Stomach smooth muscle (tissue), 2 donors: Measurements from ENCODE around the gene MARCHF2.
"Not testable (repeated sequence)": the region's sequence is repeated elsewhere in the genome, so short reads cannot be mapped to it uniquely, and the experiment has no call there.

Source experiments
- H3K27ac ChIP-seq: one replicate; pipeline ENCODE4 v1.7.0; 2013; ENCODE audit warnings: mild to moderate bottlenecking, low read length, inconsistent platforms
- H3K27me3 ChIP-seq, 2 donors: one replicate each; pipeline ENCODE4 v1.7.0; 2013; ENCODE audit warnings: low read length in 2 of 2; ENCODE audit not compliant: insufficient read depth in 2 of 2, control insufficient read depth in 1 of 2
- H3K36me3 ChIP-seq, 2 donors: one replicate each; pipeline ENCODE4 v1.7.0; 2013; ENCODE audit warnings: low read length in 2 of 2; ENCODE audit not compliant: control insufficient read depth in 2 of 2, insufficient read depth in 2 of 2
- H3K4me1 ChIP-seq: one replicate; pipeline ENCODE4 v1.7.0; 2013; ENCODE audit warnings: low read length; ENCODE audit not compliant: control insufficient read depth, insufficient read depth
- H3K4me3 ChIP-seq, 2 donors: one replicate each; pipeline ENCODE4 v1.7.0; 2013; ENCODE audit warnings: low read length in 2 of 2
- H3K9ac ChIP-seq, 2 donors: one replicate each; pipeline ENCODE4 v1.7.0; 2013; ENCODE audit warnings: low read length in 2 of 2, mild to moderate bottlenecking in 1 of 2
- H3K9me3 ChIP-seq, 2 donors: one replicate each; pipeline ENCODE4 v1.7.0; 2013; ENCODE audit warnings: low read length in 2 of 2; ENCODE audit not compliant: control insufficient read depth in 2 of 2
- donor health status: healthy.
- donor health status: Pancreatic carcinoma.

Gene MARCHF2

DNA sequence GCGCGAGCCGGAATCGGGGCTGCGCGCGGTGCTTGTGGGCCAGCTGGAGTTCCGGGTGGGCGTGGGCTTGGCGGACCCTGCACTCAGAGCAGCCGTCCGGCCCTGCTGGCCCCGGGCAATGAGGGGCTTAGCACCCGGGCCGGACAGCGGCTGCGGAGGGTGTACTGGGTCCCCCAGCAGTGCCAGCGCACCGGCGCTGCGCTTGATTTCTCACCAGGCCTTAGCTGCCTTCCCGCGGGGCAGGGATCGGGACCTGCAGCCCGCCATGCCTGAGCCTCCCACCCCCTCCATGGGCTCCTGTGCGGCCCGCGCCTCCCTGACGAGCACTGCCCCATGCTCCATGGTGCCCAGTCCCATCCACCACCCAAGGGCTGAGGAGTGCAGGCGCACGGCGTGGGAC is 37.3 kb upstream of the MARCHF2 start:
- H3K36me3 ChIP-seq: peaks cover 11 to 13% of the 10 kb centered on the region in 2 donors
- not testable (repeated sequence) for H3K4me3 ChIP-seq, H3K27ac ChIP-seq, H3K27me3 ChIP-seq, H3K9me3 ChIP-seq, H3K9ac ChIP-seq, H3K4me1 ChIP-seq

DNA sequence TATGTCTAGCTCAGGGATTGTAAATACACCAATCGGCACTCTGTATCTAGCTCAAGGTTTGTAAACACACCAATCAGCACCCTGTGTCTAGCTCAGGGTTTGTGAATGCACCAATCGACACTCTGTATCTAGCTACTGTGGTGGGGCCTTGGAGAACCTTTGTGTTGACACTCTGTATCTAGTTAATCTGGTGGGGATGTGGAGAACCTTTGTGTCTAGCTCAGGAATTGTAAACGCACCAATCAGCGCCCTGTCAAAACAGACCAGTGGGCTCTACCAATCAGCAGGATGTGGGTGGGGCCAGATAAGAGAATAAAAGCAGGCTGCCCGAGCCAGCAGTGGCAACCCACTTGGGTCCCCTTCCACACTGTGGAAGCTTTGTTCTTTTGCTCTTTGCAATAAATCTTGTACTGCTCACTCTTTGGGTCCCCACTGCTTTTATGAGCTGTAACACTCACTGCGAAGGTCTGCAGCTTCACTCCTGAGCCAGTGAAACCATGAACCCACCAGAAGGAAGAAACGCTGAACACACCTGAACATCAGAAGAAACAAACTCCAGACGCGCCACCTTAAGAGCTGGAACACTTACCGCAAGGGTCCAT is 36.6 kb upstream of the MARCHF2 start:
- H3K9me3 ChIP-seq, H3K4me3 ChIP-seq, H3K27ac ChIP-seq, H3K36me3 ChIP-seq, H3K4me1 ChIP-seq, H3K9ac ChIP-seq, H3K27me3 ChIP-seq: not testable (repeated sequence)

DNA sequence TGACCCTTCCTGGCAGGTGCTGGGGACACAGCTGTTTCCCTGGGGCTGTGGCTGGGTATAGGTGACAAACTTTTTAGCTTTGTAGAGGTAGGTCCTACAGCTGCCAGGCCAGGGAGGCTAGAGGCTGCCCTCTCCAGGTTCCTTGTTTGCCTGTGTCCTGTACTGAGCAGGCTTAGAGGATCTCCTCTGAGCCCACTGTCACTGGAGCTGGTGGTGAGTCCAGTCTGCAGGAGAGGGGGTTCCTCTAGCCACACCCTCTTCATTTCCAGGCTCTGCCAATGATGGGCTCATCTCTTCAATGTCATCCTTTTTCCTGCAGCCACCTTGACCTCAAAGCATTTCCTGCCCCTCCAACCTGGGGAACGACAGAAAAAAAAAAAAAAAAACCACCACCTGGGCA is 35.5 kb upstream of the MARCHF2 start:
- Histone ChIP-seq H3K36me3 (peaks cover 6% of the 10 kb centered on the region in 2 donors), H3K27ac (no peak overlapping the region), H3K9me3 (no peaks in the 10 kb centered on the region), H3K4me1 (no peaks in the 10 kb centered on the region), H3K4me3 (no peak overlapping the region), H3K9ac (no peak overlapping the region), H3K27me3 (no peaks in the 10 kb centered on the region)

DNA sequence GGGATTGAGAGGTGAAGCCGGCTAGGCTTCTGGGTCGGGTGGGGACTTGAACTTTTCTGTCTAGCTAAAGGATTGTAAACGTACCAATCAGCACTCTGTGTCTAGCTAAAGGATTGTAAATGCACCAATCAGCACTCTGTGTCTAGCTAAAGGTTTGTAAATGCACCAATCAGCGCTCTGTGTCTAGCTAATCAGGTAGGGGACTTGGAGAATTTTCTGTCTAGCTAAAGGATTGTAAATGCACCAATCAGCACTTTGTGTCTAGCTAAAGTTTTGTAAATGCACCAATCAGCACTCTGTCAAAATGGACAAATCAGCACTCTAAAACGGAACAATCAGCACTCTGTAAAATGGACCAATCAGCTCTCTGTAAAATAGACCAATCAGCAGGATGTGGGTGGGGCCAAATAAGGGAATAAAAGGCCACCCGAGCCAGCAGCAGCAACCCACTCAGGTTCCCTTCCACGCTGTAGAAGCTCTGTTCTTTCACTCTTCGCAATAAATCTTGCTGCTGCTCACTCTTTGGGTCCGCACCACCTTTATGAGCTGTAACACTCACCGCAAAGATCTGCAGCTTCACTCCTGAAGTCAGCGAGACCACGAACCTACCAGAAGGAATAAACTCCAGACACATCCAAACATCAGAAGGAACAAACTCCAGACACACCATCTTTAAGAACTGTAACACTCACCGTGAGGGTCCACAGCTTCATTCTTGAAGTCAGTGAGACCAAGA is 33.8 kb upstream of the MARCHF2 start:
- H3K4me3 ChIP-seq, H3K36me3 ChIP-seq, H3K4me1 ChIP-seq, H3K9me3 ChIP-seq, H3K27me3 ChIP-seq, H3K9ac ChIP-seq, H3K27ac ChIP-seq: not testable (repeated sequence)

DNA sequence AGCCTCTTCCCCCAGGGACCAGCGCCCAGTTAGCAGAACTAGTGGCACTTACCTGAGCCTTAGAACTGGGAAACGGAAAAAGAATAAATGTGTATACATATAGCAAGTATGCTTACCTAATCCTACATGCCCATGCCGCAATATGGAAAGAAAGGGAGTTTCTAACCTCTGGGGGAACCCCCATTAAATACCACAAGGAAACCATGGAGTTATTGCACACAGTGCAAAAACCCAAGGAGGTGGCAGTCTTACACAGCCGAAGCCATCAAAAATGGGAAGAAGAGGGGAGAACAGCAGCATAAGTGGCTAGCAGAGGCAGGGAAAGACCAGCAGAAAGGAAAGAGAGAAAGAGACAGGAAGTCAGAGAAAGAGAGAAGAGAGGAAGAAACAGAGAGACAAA is 28.5 kb upstream of the MARCHF2 start:
- not testable (repeated sequence) for H3K9me3 ChIP-seq, H3K27ac ChIP-seq

DNA sequence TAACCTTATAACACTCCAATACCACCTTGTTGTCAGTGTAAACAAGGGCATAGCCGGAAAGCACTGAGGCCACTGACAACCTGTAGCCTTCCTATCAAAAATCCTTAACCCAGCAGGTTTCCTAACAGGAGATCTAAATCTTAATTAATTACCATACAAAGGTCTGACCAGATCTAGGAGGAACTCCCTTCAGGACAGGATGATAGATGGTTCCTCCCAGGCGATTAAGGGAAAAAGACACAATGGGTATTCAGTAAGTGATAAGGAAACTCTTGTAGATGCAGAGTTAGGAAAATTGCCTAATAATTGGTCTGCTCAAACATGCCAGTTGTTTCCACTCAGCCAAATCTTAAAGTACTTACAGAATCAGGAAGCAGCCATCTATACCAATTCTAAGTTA is 28.0 kb upstream of the MARCHF2 start:
- not testable (repeated sequence) for H3K36me3 ChIP-seq, H3K27ac ChIP-seq, H3K4me3 ChIP-seq

More for the DNA sequence above, 28.5 kb upstream of the MARCHF2 start:
- H3K4me1 ChIP-seq, H3K27me3 ChIP-seq, H3K4me3 ChIP-seq, H3K9ac ChIP-seq, H3K36me3 ChIP-seq: not testable (repeated sequence)

DNA sequence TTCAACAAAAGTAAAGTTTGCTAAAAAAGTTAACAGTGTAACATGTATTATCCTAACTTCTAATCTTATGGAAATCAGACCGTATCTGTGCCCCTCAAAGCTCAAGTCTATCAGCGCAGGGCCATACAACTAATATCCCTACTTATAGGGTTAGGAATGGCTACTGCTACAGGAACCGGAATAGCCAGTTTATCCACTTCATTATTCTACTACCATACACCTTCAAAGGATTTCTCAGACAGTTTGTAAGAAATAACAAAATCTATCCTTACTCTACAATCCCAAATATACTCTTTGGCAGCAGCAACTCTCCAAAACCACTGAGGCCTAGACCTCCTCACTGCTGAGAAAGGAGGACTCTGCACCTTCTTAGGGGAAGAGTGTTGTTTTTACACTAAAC is 27.5 kb upstream of the MARCHF2 start:
- H3K9ac ChIP-seq, H3K27me3 ChIP-seq, H3K9me3 ChIP-seq, H3K4me1 ChIP-seq, H3K4me3 ChIP-seq, H3K27ac ChIP-seq, H3K36me3 ChIP-seq: not testable (repeated sequence)

More for the DNA sequence above, 28.0 kb upstream of the MARCHF2 start:
- not testable (repeated sequence) for H3K4me1 ChIP-seq, H3K27me3 ChIP-seq, H3K9ac ChIP-seq, H3K9me3 ChIP-seq

DNA sequence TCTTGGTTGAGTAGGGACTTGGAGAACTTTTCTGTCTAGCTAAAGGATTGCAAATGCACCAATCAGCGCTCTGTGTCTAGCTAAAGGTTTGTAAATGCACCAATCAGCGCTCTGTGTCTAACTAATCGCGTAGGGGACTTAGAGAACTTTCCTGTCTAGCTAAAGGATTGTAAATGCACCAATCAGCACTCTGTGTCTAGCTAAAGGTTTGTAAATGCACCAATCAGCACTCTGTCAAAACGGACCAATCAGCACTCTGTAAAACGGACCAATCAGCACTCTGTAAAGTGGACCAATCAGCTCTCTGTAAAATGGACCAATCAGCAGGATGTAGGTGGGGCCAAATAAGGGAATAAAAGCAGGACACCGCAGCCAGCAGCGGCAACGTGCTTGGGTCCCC is 26.7 kb upstream of the MARCHF2 start:
- not testable (repeated sequence) for H3K4me3 ChIP-seq, H3K9ac ChIP-seq, H3K9me3 ChIP-seq, H3K27ac ChIP-seq, H3K36me3 ChIP-seq, H3K27me3 ChIP-seq, H3K4me1 ChIP-seq

DNA sequence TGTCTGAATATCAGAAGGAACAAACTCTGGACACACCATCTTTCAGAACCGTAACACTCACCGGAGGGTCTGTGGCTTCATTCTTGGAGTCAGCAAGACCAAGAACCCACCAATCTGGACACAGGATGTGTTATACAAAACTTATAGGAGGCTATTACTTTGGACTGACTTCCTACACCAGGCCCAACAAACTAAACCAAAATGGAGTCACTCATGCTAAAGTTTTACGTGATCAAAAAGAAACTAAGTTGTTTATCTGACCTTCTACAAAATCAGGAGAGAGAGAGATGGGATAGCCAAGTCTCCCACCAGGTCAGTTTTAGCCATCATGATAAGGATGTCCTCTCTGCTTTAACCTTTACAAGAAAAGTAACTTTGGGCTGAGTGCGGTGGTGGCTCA is 26.1 kb upstream of the MARCHF2 start:
- peaks cover 11% of the 10 kb centered on the region for H3K4me1 ChIP-seq
- H3K36me3 ChIP-seq: no peaks in the 10 kb centered on the region
- H3K27me3 ChIP-seq: no peaks in the 10 kb centered on the region
- H3K9me3 ChIP-seq: no peaks in the 10 kb centered on the region
- no peak overlapping the region for H3K27ac ChIP-seq
- no peak overlapping the region for H3K4me3 ChIP-seq
- no peak overlapping the region for H3K9ac ChIP-seq

DNA sequence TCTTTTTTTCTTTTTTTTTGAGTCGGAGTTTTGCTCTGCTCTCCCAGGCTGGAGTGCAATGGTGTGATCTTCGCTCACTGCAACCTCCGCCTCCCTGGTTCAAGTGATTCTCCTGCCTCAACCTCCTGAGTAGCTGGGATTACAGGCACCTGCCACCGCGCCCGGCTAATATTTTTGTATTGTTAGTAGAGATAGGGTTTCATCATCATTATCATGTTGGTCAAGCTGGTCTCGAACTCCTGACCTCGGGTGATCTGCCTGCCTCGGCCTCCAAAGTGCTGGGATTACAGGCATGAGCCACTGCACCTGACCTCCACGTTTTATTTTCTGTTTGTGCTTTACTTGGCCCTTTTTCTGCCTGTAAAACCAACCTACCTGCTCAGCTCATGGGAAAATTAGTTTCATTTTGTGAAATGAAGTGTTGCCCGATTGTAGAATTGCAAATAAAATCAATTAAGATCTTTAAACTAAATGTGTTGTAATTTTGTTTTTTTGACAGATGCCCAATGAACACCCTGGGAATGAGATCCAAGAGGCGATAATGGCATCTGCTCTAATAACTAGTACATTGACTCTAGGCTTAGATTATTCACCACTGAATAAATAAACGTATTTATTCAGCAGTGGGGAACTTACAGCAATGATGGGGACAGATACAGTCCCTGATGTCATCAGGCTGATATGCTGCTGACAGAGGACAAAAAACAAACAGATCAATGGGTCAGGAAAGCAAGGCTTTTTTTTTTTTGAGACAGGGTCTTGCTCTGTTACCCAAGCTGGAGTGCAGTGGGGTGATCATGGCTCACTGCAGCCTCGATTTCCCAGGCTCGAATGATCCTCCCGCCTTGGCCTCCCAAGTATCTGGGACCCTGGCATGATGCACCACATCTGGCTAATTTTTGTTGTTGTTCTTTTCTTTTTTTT is 25.2 kb upstream of the MARCHF2 start:
- Histone ChIP-seq H3K27ac (no peak overlapping the region), H3K4me3 (no peak overlapping the region), H3K9ac (no peak overlapping the region), H3K27me3 (no peaks in the 10 kb centered on the region), H3K9me3 (no peaks in the 10 kb centered on the region), H3K36me3 (no peaks in the 10 kb centered on the region), H3K4me1 (peaks cover 20% of the 10 kb centered on the region)

DNA sequence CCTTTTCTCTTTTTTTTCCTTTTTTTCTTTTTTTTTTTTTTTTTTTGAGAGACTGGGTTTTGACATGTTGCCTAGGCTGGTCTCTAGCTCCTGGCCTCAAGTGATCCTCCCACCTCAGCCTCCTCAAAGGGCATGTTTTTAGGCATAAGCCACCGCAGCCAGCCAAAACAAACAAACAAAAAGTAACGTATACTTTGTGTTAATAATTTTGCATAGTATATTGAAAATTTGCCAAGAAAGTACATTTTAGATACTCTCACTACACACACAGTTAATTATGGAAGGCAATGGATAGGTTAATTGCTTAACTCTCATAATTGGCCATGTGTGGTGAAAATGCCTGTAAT is 24.5 kb upstream of the MARCHF2 start:
- Histone ChIP-seq H3K9ac (no peak overlapping the region), H3K4me3 (no peak overlapping the region), H3K9me3 (no peaks in the 10 kb centered on the region), H3K27ac (no peak overlapping the region), H3K36me3 (no peaks in the 10 kb centered on the region), H3K27me3 (no peaks in the 10 kb centered on the region), H3K4me1 (peaks cover 27% of the 10 kb centered on the region)
